Large intestine (tissue), 3 donors: ENCODE measurements around the gene ATP5F1B. TPM values are rescaled to one million over a fixed set of nuclear protein-coding genes. Genes with fewer than 3 reads are reported as not detected.
A peak's percentile ranks its signal among the peaks of the same experiment; 100 is the strongest.

ENCODE experiments used
- DNase-seq, 2 donors: peaks; one replicate each; pipeline versions ENCODE4 v3.0.0 to v3.0.0-alpha.2; 2013
- H3K27ac ChIP-seq: one replicate; pipeline ENCODE4 v1.5.1; 2013; ENCODE audit warnings: low read length
- H3K27me3 ChIP-seq: 2 replicates; pipeline ENCODE4 v1.6.1; 2013; ENCODE audit warnings: low read length; ENCODE audit not compliant: control insufficient read depth, insufficient read depth
- H3K36me3 ChIP-seq: 2 replicates; pipeline ENCODE4 v1.6.1; 2013; ENCODE audit warnings: low read length; ENCODE audit not compliant: control insufficient read depth, insufficient read depth
- H3K4me1 ChIP-seq: one replicate; pipeline ENCODE4 v1.6.1; 2013; ENCODE audit warnings: low read length; ENCODE audit not compliant: control insufficient read depth, insufficient read depth
- H3K4me3 ChIP-seq: one replicate; pipeline ENCODE4 v1.5.1; 2013; ENCODE audit warnings: low read length
- H3K9me3 ChIP-seq: one replicate; pipeline ENCODE4 v1.6.1; 2013; ENCODE audit warnings: mild to moderate bottlenecking, low read depth, low read length, moderate library complexity; ENCODE audit not compliant: control insufficient read depth
- WGBS: methylation state at CpG from one replicate; pipeline ENCODE4 v1.1.5; 2013; ENCODE audit warnings: low lambda C conversion rate; ENCODE audit not compliant: insufficient coverage; 5-methylcytosine and 5-hydroxymethylcytosine counted together
- polyA plus RNA-seq: library from polyadenylated mRNA; unstranded; fragments of 120-200 nt; gene quantifications from one replicate; pipeline ENCODE4 v1.2.1, GENCODE V29; 2013

ATP5F1B gene
- polyA plus RNA-seq, 1 donor, result 583 TPM

DNA sequence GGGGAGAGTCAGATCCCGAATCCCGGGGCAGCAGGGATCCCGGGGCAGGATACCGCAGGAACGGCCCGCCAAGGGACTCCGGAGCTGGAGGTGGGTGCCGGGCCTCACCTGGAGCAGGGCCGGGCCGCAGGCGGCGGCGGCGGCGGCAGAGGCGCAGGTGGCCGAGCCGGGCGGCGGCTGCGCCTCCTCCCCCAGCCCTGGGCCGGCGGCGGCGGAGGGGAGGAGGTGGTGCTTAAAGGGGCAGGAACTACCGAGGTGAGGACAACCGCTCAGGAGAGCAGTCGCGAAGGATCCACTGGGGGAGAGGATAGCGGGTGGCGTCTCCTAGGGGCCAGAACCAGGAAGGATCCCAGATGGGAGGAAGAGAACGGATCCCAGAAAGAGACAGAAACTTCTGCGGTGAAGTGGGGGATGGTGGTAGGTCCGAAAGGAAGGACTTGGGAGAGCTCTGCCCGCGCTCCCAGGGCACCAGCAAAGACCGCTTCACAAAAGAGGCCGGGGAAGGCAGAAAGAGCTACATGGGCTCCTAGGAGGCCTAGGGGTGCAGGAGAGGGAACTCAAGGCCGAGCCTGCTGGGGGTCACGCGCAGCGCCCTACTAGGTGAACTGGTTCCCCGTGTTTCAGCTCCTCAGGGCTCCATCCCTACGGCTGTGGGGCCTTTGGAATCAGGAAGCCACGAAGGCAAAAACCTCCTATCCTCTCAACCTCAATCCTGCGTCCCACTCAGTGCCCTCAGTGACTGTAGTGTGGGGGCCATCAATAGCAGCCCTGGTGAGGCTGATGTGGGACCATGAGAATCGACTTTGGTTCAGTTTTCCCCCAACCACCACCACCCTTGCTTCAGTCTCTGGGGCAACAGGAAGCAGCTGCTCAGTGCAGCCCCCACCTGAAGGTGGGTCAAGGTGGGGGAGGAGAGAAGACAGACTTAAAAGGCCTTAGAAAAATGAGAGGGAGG is 10.7 kb downstream of the ATP5F1B start:
- Histone ChIP-seq H3K4me1 (peaks cover 39% of the 10 kb centered on the region), H3K36me3 (peaks cover 26% of the 10 kb centered on the region), H3K27me3 (no peaks in the 10 kb centered on the region), H3K27ac (peak overlapping the region; percentile 97), H3K9me3 (no peaks in the 10 kb centered on the region), H3K4me3 (peak overlapping the region; percentile 84)
- peak; percentile 80 to 89 for DNase-seq
- WGBS, result no CpG with 5 or more reads among the region's 47 CpGs

- Histone ChIP-seq H3K36me3 (peaks cover 18% of the 10 kb centered on the region), H3K9me3 (no peaks in the 10 kb centered on the region), H3K4me1 (peaks cover 39% of the 10 kb centered on the region), H3K27me3 (no peaks in the 10 kb centered on the region), H3K27ac (peak overlapping the region; percentile 97), H3K4me3 (peak overlapping the region; percentile 84)
- peak; percentile 70 to 88 for DNase-seq
- WGBS, result no CpG with 5 or more reads among the region's 27 CpGs
These were observed 11.4 kb downstream of the ATP5F1B start for GRCh38 chr12:56634242-56634836.

GRCh38 chr12:56633468-56634241 is 12.1 kb downstream of the ATP5F1B start:
- no CpG with 5 or more reads among the region's 12 CpGs for WGBS
- H3K27me3 ChIP-seq, result no peaks in the 10 kb centered on the region
- H3K27ac ChIP-seq, result peak overlapping the region; percentile 97
- H3K9me3 ChIP-seq, result no peaks in the 10 kb centered on the region
- H3K36me3 ChIP-seq, result peaks cover 11% of the 10 kb centered on the region
- H3K4me1 ChIP-seq, result peaks cover 39% of the 10 kb centered on the region
- DNase-seq, result no peak
- peak overlapping the region; percentile 84 for H3K4me3 ChIP-seq

DNA sequence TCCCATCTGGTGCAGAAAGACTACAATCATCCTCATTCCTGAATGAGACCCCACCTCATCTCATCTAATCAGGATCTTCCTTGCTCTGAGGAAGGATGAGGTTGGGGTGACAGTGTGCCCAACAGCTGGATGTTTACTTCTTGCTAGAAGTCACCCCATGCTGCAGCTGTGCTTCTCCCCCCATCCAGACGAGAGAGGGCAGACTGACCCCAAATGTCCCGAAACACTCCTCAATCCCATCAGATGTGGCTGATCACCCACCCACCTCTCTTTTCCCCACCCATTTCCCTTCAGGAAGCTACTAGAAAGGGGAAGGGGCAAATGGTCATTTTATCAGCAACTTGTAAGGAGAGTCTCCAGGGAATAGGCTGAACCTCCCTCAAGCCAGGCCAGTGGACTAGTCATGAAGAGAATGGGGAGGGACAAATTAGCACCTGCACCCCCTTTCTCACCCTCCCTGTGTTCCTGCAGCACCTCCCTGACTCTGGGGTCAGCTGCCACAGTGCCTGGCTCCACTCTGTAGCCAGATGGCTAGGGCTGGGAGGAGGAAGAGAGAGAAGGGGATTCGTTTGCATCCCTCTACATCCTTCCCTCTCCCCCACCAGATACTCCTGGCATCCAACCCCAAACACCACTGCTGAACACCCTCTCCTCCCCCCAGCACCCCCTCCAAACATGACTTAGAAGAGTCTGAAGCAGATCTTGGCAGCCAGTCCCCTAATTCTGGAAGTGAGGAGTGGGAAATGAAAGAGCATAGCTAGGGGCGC is 12.9 kb downstream of the ATP5F1B start:
- no peak overlapping the region for H3K27ac ChIP-seq
- H3K36me3 ChIP-seq, result peaks cover 4% of the 10 kb centered on the region
- WGBS, result no CpG with 5 or more reads among the region's 4 CpGs
- DNase-seq, result no peak
- peaks cover 42% of the 10 kb centered on the region for H3K4me1 ChIP-seq
- no peaks in the 10 kb centered on the region for H3K9me3 ChIP-seq
- H3K27me3 ChIP-seq, result no peaks in the 10 kb centered on the region
- H3K4me3 ChIP-seq, result no peak overlapping the region

DNA sequence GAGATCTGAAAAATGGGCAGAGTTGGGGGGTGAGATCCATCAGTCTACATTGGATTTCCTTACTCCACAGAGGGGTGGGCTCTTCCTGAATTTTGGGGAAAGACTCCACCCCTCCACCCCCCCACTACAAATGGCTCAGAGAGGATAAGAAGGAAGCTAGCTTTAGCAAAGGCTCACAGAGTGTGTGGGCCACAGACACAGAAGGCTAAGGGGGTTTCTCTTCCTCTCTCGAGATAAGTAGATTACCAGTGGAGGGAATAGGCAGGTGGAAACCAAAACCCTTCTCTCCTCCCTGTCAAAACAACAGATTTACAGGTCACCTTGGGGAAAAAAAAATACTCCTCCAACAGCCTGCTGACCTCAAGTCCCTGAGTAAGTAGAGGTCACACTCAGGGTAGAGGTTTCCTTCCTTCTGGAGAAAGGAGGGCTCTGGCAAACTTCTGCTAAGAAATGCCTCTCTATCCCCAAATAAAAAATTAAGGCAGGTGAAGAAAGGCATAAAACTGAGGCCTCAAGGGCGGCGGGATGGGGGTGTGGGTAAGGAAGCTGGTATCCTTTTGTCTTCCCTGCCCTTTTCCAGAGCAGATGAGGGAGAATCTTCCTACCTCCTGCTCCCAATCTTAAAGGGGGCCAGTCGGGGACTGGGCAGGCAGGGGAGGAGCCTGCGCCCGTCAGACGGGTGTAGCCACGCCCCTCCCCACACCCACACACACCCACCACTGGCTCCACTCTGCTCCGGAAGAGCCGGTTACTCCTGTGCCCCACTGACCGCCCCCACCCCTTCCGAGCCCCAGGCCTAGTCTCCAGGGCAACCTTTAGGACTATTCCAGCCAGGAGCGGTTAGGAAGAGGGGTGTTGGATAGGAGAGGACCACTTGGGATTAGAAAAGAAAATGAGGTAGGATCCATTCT is 13.7 kb downstream of the ATP5F1B start:
- H3K4me3 ChIP-seq, result no peak overlapping the region
- WGBS, result no CpG with 5 or more reads among the region's 13 CpGs
- no peaks in the 10 kb centered on the region for H3K27me3 ChIP-seq
- peaks cover 2% of the 10 kb centered on the region for H3K36me3 ChIP-seq
- H3K9me3 ChIP-seq, result no peaks in the 10 kb centered on the region
- peaks cover 39% of the 10 kb centered on the region for H3K4me1 ChIP-seq
- peak overlapping the region; percentile 25 for H3K27ac ChIP-seq
- DNase-seq, result peak; percentile 74 to 82

DNA sequence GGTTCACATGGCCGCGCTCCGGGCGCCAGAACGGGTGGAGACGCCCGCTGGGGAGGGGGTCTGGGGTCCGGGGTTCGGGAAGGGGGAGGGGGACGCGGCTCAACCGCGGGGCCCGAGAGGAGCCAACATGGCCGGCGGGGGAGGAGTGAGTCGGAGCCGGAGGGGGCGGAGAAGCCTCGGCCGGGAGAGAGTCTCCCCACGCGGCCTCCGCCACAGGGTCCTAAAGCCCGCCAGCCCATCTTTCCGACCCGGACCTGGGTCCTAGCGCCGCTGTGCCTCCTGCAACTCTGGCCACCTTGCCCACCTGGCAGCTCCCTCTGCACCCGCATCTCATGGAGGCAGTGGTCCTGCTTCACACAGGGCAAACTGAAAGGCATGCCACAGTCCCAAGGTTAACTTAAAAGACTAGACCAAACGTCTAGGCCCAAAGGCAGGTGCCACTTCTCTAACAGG is 15.6 kb downstream of the ATP5F1B start, which contains the start of gene BAZ2A:
Gene BAZ2A (minus strand): TSS at position 147 of the 453 bp plus-strand sequence. CDS start 12,796 bp downstream, outside the sequence.
- no CpG with 5 or more reads among the region's 31 CpGs for WGBS
- Histone ChIP-seq H3K9me3 (no peaks in the 10 kb centered on the region), H3K36me3 (peaks cover 5% of the 10 kb centered on the region), H3K4me1 (peaks cover 34% of the 10 kb centered on the region), H3K4me3 (peak within 1 kb of the TSS; percentile 96), H3K27ac (peak within 1 kb of the TSS; percentile 94), H3K27me3 (no peaks in the 10 kb centered on the region)
- DNase-seq, result peak; percentile 83 to 90

DNA sequence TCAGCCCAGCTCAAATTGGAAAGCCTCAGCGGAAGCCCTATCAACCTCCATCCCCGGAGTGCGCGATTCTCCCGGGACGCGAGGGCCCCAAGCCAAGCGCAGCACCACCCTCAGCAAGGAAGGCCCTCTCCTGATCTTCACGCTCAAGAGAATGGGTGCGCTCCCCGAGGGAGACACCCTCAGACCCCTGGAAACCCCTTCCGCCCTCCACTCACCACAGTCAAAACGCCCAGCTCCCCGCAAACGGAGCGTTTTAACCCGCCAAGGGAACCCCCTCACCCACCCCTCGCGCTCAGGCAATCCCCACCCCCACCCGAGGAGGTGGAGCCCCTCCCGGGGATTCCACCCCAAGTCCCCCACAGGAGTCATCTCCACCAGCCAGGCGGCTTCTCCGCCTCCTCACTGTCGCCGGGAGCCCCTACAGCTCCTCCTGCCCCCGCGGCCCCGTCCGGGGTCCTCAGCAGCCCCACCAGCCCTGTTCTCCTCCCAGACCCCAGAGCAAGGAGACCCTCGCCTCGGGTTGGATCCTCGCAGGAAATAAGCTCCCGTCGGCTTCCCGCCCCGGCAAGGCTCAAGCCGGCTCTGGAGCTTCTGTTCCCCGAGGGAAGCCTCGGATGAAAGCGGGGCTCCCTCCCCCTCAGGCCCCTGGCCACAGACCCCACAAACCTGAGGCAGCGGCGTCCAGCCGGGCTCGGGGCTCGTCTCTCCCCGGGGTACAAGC is 16.2 kb downstream of the ATP5F1B start:
- H3K4me3 ChIP-seq, result peak overlapping the region; percentile 96
- WGBS, result no CpG with 5 or more reads among the region's 46 CpGs
- peak in 1 of 2 donors; percentile 52 for DNase-seq
- no peaks in the 10 kb centered on the region for H3K9me3 ChIP-seq
- peaks cover 5% of the 10 kb centered on the region for H3K36me3 ChIP-seq
- H3K4me1 ChIP-seq, result peaks cover 34% of the 10 kb centered on the region
- H3K27me3 ChIP-seq, result no peaks in the 10 kb centered on the region
- peak overlapping the region; percentile 94 for H3K27ac ChIP-seq

DNA sequence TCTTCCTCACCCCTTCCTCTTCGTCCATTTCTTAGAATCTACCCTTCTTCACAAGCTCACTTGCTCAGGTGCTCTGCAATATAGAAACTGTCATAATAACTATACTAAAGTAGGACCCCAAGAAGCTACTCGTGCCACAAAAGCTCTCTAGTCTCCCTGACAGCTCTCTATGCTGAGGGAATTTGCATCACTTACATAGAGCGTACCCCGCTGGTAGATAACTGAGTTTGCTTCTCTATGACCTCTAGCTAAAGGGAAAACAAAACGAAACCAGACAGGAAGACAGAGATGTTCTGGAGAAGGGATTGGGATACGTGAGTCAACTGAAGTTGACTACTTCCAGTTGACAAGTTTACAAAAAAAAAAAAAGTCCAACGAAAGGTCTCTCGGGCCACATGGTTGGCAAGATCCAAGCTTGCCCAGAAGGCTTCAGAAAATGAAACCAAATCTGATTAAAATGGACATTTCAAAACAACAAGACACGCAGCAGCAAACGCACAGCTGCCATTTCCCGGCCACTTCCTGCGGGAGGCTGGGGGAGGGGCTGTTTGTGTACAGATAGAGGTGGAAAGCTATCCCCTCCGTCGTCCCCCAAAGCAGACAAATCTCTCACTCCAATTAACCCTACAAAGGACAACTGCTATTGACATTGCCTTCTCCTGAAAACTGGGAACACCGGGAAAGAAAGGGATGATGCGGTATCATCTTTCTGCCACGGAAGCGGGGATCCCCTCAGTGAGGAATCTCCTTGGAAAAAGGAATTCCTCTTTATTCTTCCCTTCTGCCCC is 16.9 kb downstream of the ATP5F1B start:
- Histone ChIP-seq H3K4me1 (peaks cover 32% of the 10 kb centered on the region), H3K27me3 (no peaks in the 10 kb centered on the region), H3K4me3 (peak overlapping the region; percentile 96), H3K27ac (peak overlapping the region; percentile 94), H3K36me3 (peaks cover 5% of the 10 kb centered on the region), H3K9me3 (no peaks in the 10 kb centered on the region)
- DNase-seq, result peak; percentile 43 to 75
- whole genome bisulfite sequencing, result no CpG with 5 or more reads among the region's 18 CpGs
